Right lobe of liver (tissue), 6 donors: ENCODE measurements around the gene TSSK2. TPM values are rescaled to one million over a fixed set of nuclear protein-coding genes. Genes with fewer than 3 reads are reported as not detected.

Experiments used
- ATAC-seq, 4 donors: fragments of 200-7000 bp; cut with Tn5 transposase; one replicate each; pipeline ENCODE4 v1.9.1; 2020; ENCODE audit warnings: mild to moderate bottlenecking in 4 of 4, moderate library complexity in 4 of 4
- DNase-seq, 3 donors: peaks; one replicate each; pipeline ENCODE4 v3.0.0-alpha.2; 2020
- H3K27ac ChIP-seq, 3 donors: fragments of 200-600 bp; one replicate each; pipeline ENCODE4 v1.8.0; 2022
- H3K27me3 ChIP-seq, 2 donors: fragments of 200-600 bp; one replicate each; pipeline ENCODE4 v1.8.0; 2022
- H3K36me3 ChIP-seq, 4 donors: fragments of 200-600 bp; sonication (generic) in 1 of 4; one replicate each; pipeline versions ENCODE4 v1.5.1 to v1.8.0; 2017 to 2022; ENCODE audit warnings: control low read depth in 1 of 4
- H3K4me1 ChIP-seq, 4 donors: fragments of 200-600 bp; sonication (generic) in 1 of 4; one replicate each; pipeline versions ENCODE4 v1.5.1 to v1.8.0; 2017 to 2022; ENCODE audit warnings: control low read depth in 1 of 4
- H3K4me3 ChIP-seq, 3 donors: fragments of 200-600 bp; one replicate each; pipeline ENCODE4 v1.8.0; 2022
- H3K9me3 ChIP-seq, 4 donors: fragments of 200-600 bp; sonication (generic) in 1 of 4; one replicate each; pipeline versions ENCODE4 v1.5.1 to v1.8.0; 2017 to 2022; ENCODE audit warnings: control low read depth in 1 of 4
- CTCF ChIP-seq, 4 donors: fragments of 200-600 bp in 3 of 4; fragments of 450-650 bp in 1 of 4; IDR thresholded peaks; one replicate each; pipeline versions ENCODE4 v1.5.1 to v1.8.0; 2016 to 2022; ENCODE audit warnings: antibody characterized with exemption in 4 of 4, mild to moderate bottlenecking in 2 of 4
- POLR2A ChIP-seq: fragments of 450-650 bp; IDR thresholded peaks from one replicate; pipeline ENCODE4 v1.6.1; 2017; ENCODE audit warnings: antibody characterized with exemption, mild to moderate bottlenecking
- WGBS: methylation state at CpG from one replicate; pipeline ENCODE4 v1.1.6; 2018; ENCODE audit warnings: low coverage, low lambda C conversion rate; ENCODE audit not compliant: insufficient coverage; ENCODE audit errors: missing lambda C conversion rate; 5-methylcytosine and 5-hydroxymethylcytosine counted together
- intact Hi-C, 2 donors: fragments of 100-400 bp; cut with DNase I; formaldehyde crosslinking; loops; one replicate each; pipeline versions ENCODE4 v1.11.2 to v1.14.1; 2022
- total RNA-seq, 6 experiments: library from RNA; depleted of rRNA in 2 of 6; stranded (reverse); fragments of >200 nt in 2 of 6; fragmentation: NEBNext Ultra II Directional in 3 of 6; extraction: Animal tissue kit (Norgen Biotek cat#: 25700) in 3 of 6; gene quantifications; one replicate each; pipeline versions ENCODE4 v1.1.0 to v1.2.4, GENCODE V29; 2016 to 2023
- donor health status: DM: no; HTN: yes; CAD: no.
- donor health status: DM: no; HTN: no; CAD: no.
- donor health status: DM: no; HTN: no; CAD: no.
- donor health status: DM: no; HTN: yes; CAD: no.
- donor health status: DM: no; HTN: yes; CAD: no.

The TSSK2 gene
- total RNA-seq, 6 experiments from 2014 or later: not detected

- H3K9me3 ChIP-seq: no peaks in the 10 kb centered on the region
- DNase-seq (no peak), ATAC-seq (no peak)
- no peaks in the 10 kb centered on the region for H3K27me3 ChIP-seq
- no peaks in the 10 kb centered on the region for H3K4me1 ChIP-seq
- H3K27ac ChIP-seq: no peak overlapping the region
- H3K36me3 ChIP-seq: peaks cover 0 to 26% (median 12%) of the 10 kb centered on the region in 4 donors
- intact Hi-C loops: no loop called here
- TF ChIP-seq CTCF (IDR thresholded peaks at IDR 0.05) (no peak), POLR2A (no peak)
- no CpG with 5 or more reads among the region's 21 CpGs for WGBS
- no peak overlapping the region for H3K4me3 ChIP-seq
Observed at GRCh38 chr22:19134176-19134831, 3.2 kb downstream of the TSSK2 start.

- Histone ChIP-seq H3K4me1 (no peaks in the 10 kb centered on the region), H3K36me3 (peaks cover 0 to 31% (median 15%) of the 10 kb centered on the region in 4 donors), H3K27ac (no peak overlapping the region), H3K9me3 (no peaks in the 10 kb centered on the region), H3K27me3 (no peaks in the 10 kb centered on the region), H3K4me3 (no peak overlapping the region)
- no peak for ATAC-seq
- intact Hi-C loops: no loop called here
- 96% methylated on average over 3 of the region's 18 CpGs for WGBS
- no peak for DNase-seq
- TF ChIP-seq CTCF (IDR thresholded peaks at IDR 0.05): no peak
- TF ChIP-seq POLR2A: no peak
Observed at GRCh38 chr22:19134874-19135273, 3.8 kb downstream of the TSSK2 start.

- DNase-seq (no peak), ATAC-seq (no peak)
- no peak for TF ChIP-seq CTCF (IDR thresholded peaks at IDR 0.05)
- TF ChIP-seq POLR2A: no peak
- Histone ChIP-seq H3K4me1 (no peaks in the 10 kb centered on the region), H3K27ac (no peak overlapping the region), H3K9me3 (no peaks in the 10 kb centered on the region), H3K4me3 (no peak overlapping the region), H3K36me3 (peaks cover 0 to 50% (median 18%) of the 10 kb centered on the region in 4 donors), H3K27me3 (no peaks in the 10 kb centered on the region)
- intact Hi-C loops: no loop called here
- WGBS: 87% methylated on average over 5 of the region's 10 CpGs
Observed at GRCh38 chr22:19136915-19137314, 5.8 kb downstream of the TSSK2 start.

- Histone ChIP-seq H3K36me3 (peaks cover 0 to 55% (median 21%) of the 10 kb centered on the region in 4 donors), H3K9me3 (no peaks in the 10 kb centered on the region), H3K4me1 (no peaks in the 10 kb centered on the region), H3K27ac (no peak overlapping the region), H3K4me3 (no peak overlapping the region), H3K27me3 (no peaks in the 10 kb centered on the region)
- intact Hi-C loops: no loop called here
- DNase-seq (no peak), ATAC-seq (peak in 1 of 4 donors; percentile 12)
- no CpG with 5 or more reads among the region's 11 CpGs for WGBS
- TF ChIP-seq POLR2A (no peak), CTCF (IDR thresholded peaks at IDR 0.05) (no peak)
Observed at GRCh38 chr22:19137384-19138216, 6.5 kb downstream of the TSSK2 start.
